ENCODE data around the gene SORBS2.

Gene SORBS2

GRCh38 chr4:185800266-185800945 lies 11.6 kb downstream of the SORBS2 start:
- no peak for DNase-seq

GRCh38 chr4:185799442-185799841 lies 12.6 kb downstream of the SORBS2 start:
- no peak for DNase-seq

GRCh38 chr4:185797596-185798338 lies 14.2 kb downstream of the SORBS2 start:
- DNase-seq = no peak

- DNase-seq = no peak
Observed at GRCh38 chr4:185797018-185797417, 15.0 kb downstream of the SORBS2 start.

GRCh38 chr4:185796176-185796575 lies 15.8 kb downstream of the SORBS2 start:
- no peak for DNase-seq

GRCh38 chr4:185794637-185795036 lies 17.4 kb downstream of the SORBS2 start:
- no peak for DNase-seq

- DNase-seq = no peak
Observed at GRCh38 chr4:185793716-185794115, 18.3 kb downstream of the SORBS2 start.

GRCh38 chr4:185793116-185793485 lies 18.9 kb downstream of the SORBS2 start:
- DNase-seq = no peak

- no peak for DNase-seq
Observed at GRCh38 chr4:185792384-185793115, 19.4 kb downstream of the SORBS2 start.

GRCh38 chr4:185787926-185788679 lies 23.9 kb downstream of the SORBS2 start:
- no peak for DNase-seq

- DNase-seq = no peak
Observed at GRCh38 chr4:185786422-185786821, 25.6 kb downstream of the SORBS2 start.

- DNase-seq = no peak
Observed at GRCh38 chr4:185783574-185783973, 28.4 kb downstream of the SORBS2 start.

GRCh38 chr4:185782523-185782922 lies 29.5 kb downstream of the SORBS2 start:
- DNase-seq = no peak

GRCh38 chr4:185781555-185782215 lies 30.3 kb downstream of the SORBS2 start:
- DNase-seq = no peak

- no peak for DNase-seq
Observed at GRCh38 chr4:185780472-185780871, 31.5 kb downstream of the SORBS2 start.

- DNase-seq = no peak
Observed at GRCh38 chr4:185779517-185779916, 32.5 kb downstream of the SORBS2 start.

GRCh38 chr4:185778307-185778706 lies 33.7 kb downstream of the SORBS2 start:
- DNase-seq = no peak

GRCh38 chr4:185775792-185776555 lies 36.0 kb downstream of the SORBS2 start:
- no peak for DNase-seq

- DNase-seq = no peak
Observed at GRCh38 chr4:185774845-185775680, 36.9 kb downstream of the SORBS2 start.

- DNase-seq = no peak
Observed at GRCh38 chr4:185774131-185774653, 37.8 kb downstream of the SORBS2 start.

- no peak for DNase-seq
Observed at GRCh38 chr4:185773419-185773818, 38.6 kb downstream of the SORBS2 start.
